Stimulated activated CD4-positive, alpha-beta T cell treated with anti-CD3 and anti-CD28 coated beads, Interleukin-12 subunit alpha, Interleukin-12 subunit beta, amount 100 ng/mL, for 24 hours (primary cell): ENCODE measurements around the gene NAA50.
A peak's percentile ranks its signal among the peaks of the same experiment; 100 is the strongest.

Source experiments
- DNase-seq, 2 experiments: peaks; one replicate each; pipeline ENCODE4 v3.0.0-alpha.2; 2020; ENCODE audit warnings: low read depth in 2 of 2

NAA50 gene

DNA sequence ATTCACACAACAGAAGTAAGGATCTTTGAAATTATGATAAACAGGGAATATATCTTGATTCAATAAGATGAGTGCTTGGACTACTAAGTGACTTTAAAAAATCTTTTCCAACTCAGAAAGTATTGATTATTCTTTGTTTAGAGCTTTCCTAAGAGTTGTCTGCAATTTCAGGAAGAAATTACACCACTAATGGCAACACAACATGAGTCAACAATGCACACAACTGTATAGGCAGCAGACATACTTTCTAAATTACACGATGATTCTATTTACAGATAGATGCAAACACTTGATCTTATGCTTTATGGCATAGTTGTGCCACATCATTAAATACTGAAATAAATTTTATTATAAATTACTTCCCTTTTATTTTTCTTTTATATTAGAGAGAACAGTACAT, 4.4 kb downstream of the NAA50 start:
- no peak for DNase-seq

DNA sequence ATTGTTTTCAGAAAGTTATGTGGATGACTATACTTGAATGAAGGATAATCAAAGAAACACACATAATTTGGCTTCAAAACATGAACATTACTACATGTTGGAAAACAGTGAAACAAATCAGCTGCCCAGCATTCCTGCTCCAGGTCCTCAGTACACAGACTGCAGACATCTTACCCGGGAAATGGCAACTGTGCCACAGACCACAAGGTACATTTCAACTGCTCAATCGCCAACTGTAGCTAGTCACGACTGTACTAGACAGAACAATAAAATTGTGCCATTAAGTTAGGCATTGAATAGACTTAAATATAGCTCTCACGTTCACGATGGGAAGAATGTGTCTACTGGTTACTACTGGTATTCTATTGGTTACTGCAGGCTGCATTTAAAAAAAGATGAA, 5.0 kb downstream of the NAA50 start:
- no peak for DNase-seq

- DNase-seq: no peak
Measured at GRCh38 chr3:113736548-113737089, 9.4 kb downstream of the NAA50 start.

GRCh38 chr3:113731694-113732093, 14.4 kb downstream of the NAA50 start:
- no peak for DNase-seq

GRCh38 chr3:113730550-113730949, 15.5 kb downstream of the NAA50 start:
- DNase-seq: no peak

DNA sequence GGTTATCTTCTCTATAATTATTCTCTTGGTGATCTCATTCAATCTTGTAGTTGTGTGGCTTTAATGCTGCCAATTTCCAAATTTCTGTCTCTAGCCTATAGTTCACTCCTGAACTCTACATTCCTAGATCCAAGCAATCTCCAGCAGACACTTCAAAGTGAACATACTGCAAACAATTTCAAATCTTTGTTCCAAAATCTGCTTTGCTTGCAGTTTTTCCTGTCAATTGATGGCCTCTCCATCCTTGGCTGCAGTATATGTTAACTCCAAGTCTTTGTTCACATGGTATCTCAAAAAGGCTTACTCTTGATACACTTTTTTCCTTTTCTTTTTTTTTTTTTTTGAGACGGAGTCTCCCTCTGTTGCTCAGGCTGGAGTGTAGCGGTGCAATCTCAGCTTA, 17.4 kb downstream of the NAA50 start:
- DNase-seq: no peak

DNA sequence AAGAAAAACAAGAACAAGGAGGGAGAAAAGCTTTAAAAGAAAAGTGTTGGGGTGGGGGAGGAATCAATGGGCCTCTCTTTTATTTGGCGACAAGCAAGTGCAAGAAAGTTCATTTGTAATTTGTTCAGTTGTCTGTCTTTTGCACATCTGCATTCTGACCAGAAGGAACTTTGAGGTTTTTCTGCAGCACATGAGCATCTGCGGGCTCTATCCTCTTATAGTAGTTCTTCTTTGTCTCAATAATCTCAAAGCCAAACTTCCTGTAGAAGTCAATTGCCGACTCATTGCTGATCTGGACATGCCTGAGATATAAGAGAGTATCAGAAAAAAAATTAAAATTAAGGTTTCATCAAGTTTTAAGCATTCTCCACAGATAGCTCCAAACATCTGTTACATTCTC, 24.4 kb downstream of the NAA50 start:
- no peak for DNase-seq

DNA sequence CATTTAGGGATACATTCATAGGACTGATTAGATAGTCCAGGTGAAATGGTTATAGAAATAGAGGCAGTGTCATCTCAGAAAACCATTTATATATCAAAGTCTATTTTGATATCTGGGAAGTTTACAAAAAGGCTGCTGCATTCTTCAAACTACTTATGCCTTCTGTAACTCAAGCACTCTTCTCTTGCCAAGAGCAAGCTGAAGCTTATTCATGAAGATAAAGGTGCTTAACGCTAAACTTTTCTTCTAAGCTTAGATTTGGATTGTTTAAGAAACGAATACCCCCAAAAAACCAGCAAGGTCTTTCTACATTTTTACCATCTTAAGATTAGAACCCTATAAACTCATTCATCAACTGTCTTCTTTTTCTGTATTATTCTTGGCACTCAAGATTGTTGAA, 26.3 kb downstream of the NAA50 start:
- no peak for DNase-seq

- no peak for DNase-seq
Measured at GRCh38 chr3:113719294-113719693, 26.8 kb downstream of the NAA50 start.

DNA sequence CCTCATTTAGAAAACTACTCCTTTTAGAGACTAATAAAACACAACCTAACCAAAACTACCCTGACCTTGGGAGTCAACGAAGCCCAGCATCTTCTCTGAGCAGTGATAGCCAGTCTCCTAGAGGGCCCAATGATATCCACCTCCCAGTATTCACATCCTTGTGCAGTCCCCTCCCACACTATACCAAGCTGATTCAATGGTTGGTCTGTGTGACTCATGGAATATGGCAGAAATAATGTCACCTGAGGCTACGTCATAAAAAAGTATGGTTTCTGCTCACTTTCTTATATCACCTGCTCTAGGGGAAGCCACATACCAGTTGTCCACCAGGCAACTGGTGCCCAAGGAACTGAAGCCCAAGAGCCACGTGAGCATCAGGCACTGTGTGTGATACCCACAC, 28.2 kb downstream of the NAA50 start:
- no peak for DNase-seq

GRCh38 chr3:113717308-113717707, 28.7 kb downstream of the NAA50 start:
- no peak for DNase-seq

- no peak for DNase-seq
Measured at GRCh38 chr3:113714702-113715101, 31.3 kb downstream of the NAA50 start.

DNA sequence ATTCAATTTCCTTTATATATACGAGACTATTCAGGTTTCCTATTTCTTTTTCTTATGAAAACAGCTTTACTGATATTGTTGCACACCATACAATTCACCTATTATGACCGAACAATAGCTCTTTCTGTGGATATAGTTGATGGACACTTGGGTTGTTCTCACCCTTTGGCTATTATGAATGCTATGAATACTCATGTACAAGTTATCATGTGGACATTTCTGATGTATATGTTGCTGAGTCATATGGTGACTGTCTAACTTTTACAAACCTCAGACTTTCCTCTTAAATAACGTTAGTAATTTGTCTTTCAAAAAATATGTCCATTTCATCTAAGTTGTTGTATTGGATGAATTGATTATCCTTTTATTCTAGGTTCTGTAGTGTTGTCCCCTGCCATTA, 33.9 kb downstream of the NAA50 start:
- DNase-seq: no peak

DNA sequence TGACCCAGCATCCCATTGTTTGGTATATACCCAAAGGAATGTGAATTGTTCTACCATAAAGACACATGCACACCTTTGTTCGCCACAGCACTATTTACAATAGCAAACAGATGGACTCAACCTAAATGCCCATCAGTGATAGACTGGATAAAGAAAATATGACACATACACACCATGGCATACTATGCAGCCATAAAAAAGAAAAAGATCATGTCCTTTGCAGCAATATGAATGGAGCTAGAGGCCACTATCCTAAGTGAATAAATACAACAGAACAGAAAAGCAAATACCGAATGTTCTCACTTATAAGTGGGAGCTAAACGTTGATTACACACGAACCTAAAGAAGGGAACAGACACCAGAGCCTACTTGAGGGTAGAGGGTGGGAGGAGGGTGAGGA, 38.2 kb downstream of the NAA50 start:
- no peak for DNase-seq

DNA sequence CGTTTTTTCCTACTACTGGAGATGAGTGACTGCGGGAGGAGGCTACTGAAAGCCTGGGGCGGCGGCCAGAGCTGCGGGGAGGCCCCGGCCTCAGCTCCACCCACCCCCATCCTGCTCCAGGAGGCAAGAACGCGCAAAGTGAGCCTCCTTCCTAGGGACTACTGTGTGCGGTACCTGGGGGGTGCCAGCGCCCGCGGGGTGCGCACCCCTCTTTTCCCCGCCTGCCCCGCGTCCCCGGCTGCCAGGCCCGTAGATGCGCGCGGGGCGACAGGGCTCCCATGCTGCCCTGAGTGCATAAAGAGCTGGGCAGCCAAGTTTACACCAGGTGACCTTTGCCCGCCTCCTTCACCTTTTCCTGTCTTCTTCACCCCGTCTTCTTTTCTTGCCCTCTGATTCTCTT, 47.1 kb downstream of the NAA50 start:
- DNase-seq: no peak

- DNase-seq: no peak
Measured at GRCh38 chr3:113698213-113698742, 47.8 kb downstream of the NAA50 start.

GRCh38 chr3:113697500-113698090, 48.5 kb downstream of the NAA50 start:
- no peak for DNase-seq

DNA sequence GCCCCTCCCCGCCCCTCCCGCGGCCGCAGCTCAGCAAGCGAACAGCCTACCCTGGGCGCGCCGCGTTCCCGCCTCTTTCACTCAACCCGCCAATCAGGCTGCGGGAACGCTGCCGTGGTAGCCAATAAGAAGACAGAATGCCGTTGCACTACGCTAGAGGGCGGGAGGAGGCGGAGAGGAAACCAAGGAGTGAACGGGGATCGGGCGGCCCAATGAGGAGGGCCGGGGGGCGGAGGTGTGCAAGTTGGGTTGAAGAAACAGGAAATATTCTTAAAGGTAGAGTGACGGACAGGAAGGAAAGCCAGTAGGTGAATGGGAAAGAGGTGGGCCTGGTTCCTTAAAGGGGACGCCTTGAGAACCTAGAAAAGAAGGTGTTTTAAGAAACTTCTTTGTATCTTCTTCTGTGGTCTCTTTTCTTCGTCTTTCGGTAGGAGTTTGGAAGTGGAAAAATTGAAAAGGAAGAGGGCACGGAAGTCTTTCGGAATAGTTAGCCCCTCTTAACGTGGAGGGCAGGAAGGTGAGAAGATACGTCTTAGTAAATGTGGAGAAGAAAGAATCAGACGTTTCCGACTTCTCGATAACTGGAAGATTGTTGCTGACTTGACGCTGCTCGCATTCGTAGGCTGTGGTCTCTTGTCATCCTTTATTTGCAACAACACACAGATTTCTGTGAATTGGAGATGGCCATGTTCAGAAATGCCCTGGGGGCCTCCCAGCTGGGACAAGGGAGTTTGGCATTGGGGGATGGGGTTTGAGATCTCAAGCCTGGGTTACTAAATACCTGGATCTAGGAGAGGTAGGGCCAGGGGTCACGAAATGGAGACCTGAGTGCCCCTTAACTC, 49.2 kb downstream of the NAA50 start:
- DNase-seq: peak; percentile 97 to 98

GRCh38 chr3:113695786-113696645, 50.0 kb downstream of the NAA50 start, which contains the start of gene USF3:
Gene USF3 (minus strand): TSS chr3:113696642. CDS start chr3:113674878, 21,764 bp downstream.
- DNase-seq: peak; percentile 65 to 68

GRCh38 chr3:113695431-113695785, 50.6 kb downstream of the NAA50 start:
- DNase-seq: no peak

DNA sequence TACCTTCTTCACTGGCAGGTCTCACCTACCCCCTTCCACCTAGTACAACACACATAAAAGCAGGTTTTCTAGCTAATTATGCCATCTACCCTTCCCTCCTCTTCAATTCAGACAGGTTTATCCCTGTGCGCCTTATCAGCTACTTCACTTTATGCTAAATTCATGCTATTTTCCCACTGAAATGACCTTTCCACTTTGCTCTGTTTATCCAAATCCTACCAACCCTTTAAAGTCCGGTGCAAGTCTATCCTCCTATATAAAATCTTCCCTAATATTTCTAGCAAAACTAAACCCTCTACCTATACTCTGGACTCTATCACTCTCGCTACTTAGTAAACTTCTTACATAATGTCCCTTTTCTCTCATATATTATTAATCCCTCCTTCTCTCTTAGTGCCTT, 55.6 kb downstream of the NAA50 start:
- no peak for DNase-seq
